HG03064 (cell line): ENCODE results near the gene CYTH1.
"Not testable (repeated sequence)": the region's sequence is repeated elsewhere in the genome, so short reads cannot be mapped to it uniquely, and the experiment has no call there.

Experiments
- ATAC-seq: cut with Tn5 transposase; IDR thresholded peaks from one replicate; pipeline ENCODE4 v1.9.1; 2021; ENCODE audit warnings: low read depth; ENCODE audit not compliant: unreplicated experiment

CYTH1 gene

GRCh38 chr17:78674595-78675315, 107.3 kb downstream of the CYTH1 start:
- no peak for ATAC-seq

GRCh38 chr17:78674156-78674555, 107.9 kb downstream of the CYTH1 start:
- no peak for ATAC-seq

GRCh38 chr17:78673395-78673794, 108.7 kb downstream of the CYTH1 start:
- ATAC-seq, result no peak

- ATAC-seq, result no peak
These were observed 109.2 kb downstream of the CYTH1 start for GRCh38 chr17:78672871-78673371.

GRCh38 chr17:78672005-78672404, 110.1 kb downstream of the CYTH1 start:
- ATAC-seq, result no peak

- not testable (repeated sequence) for ATAC-seq
These were observed 110.4 kb downstream of the CYTH1 start for GRCh38 chr17:78671726-78672001.

- ATAC-seq, result no peak
These were observed 111.0 kb downstream of the CYTH1 start for GRCh38 chr17:78670850-78671725.

GRCh38 chr17:78669975-78670518, 112.0 kb downstream of the CYTH1 start:
- no peak for ATAC-seq

GRCh38 chr17:78669256-78669974, 112.7 kb downstream of the CYTH1 start:
- ATAC-seq, result no peak

- ATAC-seq, result no peak
These were observed 113.2 kb downstream of the CYTH1 start for GRCh38 chr17:78668847-78669246.

GRCh38 chr17:78667741-78668640, 114.1 kb downstream of the CYTH1 start:
- no peak for ATAC-seq

GRCh38 chr17:78667091-78667490, 115.0 kb downstream of the CYTH1 start:
- ATAC-seq, result no peak

- no peak for ATAC-seq
These were observed 115.8 kb downstream of the CYTH1 start for GRCh38 chr17:78665952-78666920.

- ATAC-seq, result no peak
These were observed 116.6 kb downstream of the CYTH1 start for GRCh38 chr17:78665387-78665951.

- ATAC-seq, result no peak
These were observed 117.3 kb downstream of the CYTH1 start for GRCh38 chr17:78664476-78665386.

- ATAC-seq, result no peak
These were observed 120.8 kb downstream of the CYTH1 start for GRCh38 chr17:78661093-78661770.

GRCh38 chr17:78659546-78659945, 122.5 kb downstream of the CYTH1 start:
- no peak for ATAC-seq
